Stimulated activated CD8-positive, alpha-beta memory T cell treated with anti-CD3 and anti-CD28 coated beads, Interleukin-7, amount 100 ng/mL, for 4 hours (primary cell): ENCODE measurements around the gene ACOT2.

Experiments
- DNase-seq, 2 donors: peaks; one replicate each; pipeline ENCODE4 v3.0.0-alpha.2; 2020; ENCODE audit warnings: low read depth in 2 of 2

ACOT2 gene

GRCh38 chr14:73613419-73613963 is 44.5 kb downstream of the ACOT2 start:
- no peak for DNase-seq

- no peak for DNase-seq
Observed at GRCh38 chr14:73616831-73617230, 47.8 kb downstream of the ACOT2 start.

- no peak for DNase-seq
Observed at GRCh38 chr14:73619524-73619923, 50.5 kb downstream of the ACOT2 start.

- no peak for DNase-seq
Observed at GRCh38 chr14:73620268-73620667, 51.3 kb downstream of the ACOT2 start.

- no peak for DNase-seq
Observed at GRCh38 chr14:73623504-73624054, 54.6 kb downstream of the ACOT2 start.
